B cell (primary cell): Measurements from ENCODE around the gene RLBP1.

Experiments
- CTCF ChIP-seq: fragments of 200-600 bp; IDR thresholded peaks from one replicate; pipeline ENCODE4 v1.8.0; 2022; ENCODE audit warnings: antibody characterized with exemption, mild to moderate bottlenecking
- EZH2 ChIP-seq: IDR thresholded peaks from 2 replicates; pipeline ENCODE4 v1.6.1; 2012; ENCODE audit warnings: borderline replicate concordance, low read depth, mild to moderate bottlenecking, moderate library complexity, low read length; ENCODE audit not compliant: insufficient read depth, poor library complexity, severe bottlenecking

GRCh38 chr15:89195836-89196235 is 25.5 kb downstream of the RLBP1 start:
- no peak for TF ChIP-seq CTCF
- no peak for TF ChIP-seq EZH2
